Measurements from ENCODE around the gene TMEFF2.

The TMEFF2 gene

GRCh38 chr2:191981706-191982105 is 213.0 kb downstream of the TMEFF2 start:
- no peaks in the 10 kb centered on the region for H3K9me3 Mint-ChIP-seq
- no peaks in the 10 kb centered on the region for H3K4me1 Mint-ChIP-seq (ENCODE audit: low read depth)
- H3K27ac Mint-ChIP-seq: no peak overlapping the region
- H3K27me3 Mint-ChIP-seq (ENCODE audit: low read depth): peaks cover 4% of the 10 kb centered on the region
- H3K4me3 Mint-ChIP-seq: no peak overlapping the region
- no peaks in the 10 kb centered on the region for H3K36me3 Mint-ChIP-seq (ENCODE audit: low read depth)

- H3K36me3 Mint-ChIP-seq (ENCODE audit: low read depth): no peaks in the 10 kb centered on the region
- no peak overlapping the region for H3K27ac Mint-ChIP-seq
- H3K27me3 Mint-ChIP-seq (ENCODE audit: low read depth): peaks cover 4% of the 10 kb centered on the region
- H3K4me3 Mint-ChIP-seq: no peak overlapping the region
- H3K4me1 Mint-ChIP-seq (ENCODE audit: low read depth): no peaks in the 10 kb centered on the region
- no peaks in the 10 kb centered on the region for H3K9me3 Mint-ChIP-seq
Measured at GRCh38 chr2:191980483-191980882, 214.2 kb downstream of the TMEFF2 start.

- Mint-ChIP-seq H3K9me3 (no peaks in the 10 kb centered on the region), H3K27ac (no peak overlapping the region), H3K4me3 (no peak overlapping the region), H3K36me3 (ENCODE audit: low read depth) (no peaks in the 10 kb centered on the region), H3K27me3 (ENCODE audit: low read depth) (peaks cover 4% of the 10 kb centered on the region), H3K4me1 (ENCODE audit: low read depth) (no peaks in the 10 kb centered on the region)
Measured at GRCh38 chr2:191979221-191979730, 215.5 kb downstream of the TMEFF2 start.

- Mint-ChIP-seq H3K27me3 (ENCODE audit: low read depth) (peaks cover 4% of the 10 kb centered on the region), H3K36me3 (ENCODE audit: low read depth) (no peaks in the 10 kb centered on the region), H3K4me3 (no peak overlapping the region), H3K9me3 (no peaks in the 10 kb centered on the region), H3K4me1 (ENCODE audit: low read depth) (no peaks in the 10 kb centered on the region), H3K27ac (no peak overlapping the region)
Measured at GRCh38 chr2:191977754-191978153, 217.0 kb downstream of the TMEFF2 start.

GRCh38 chr2:191976436-191976835 is 218.3 kb downstream of the TMEFF2 start:
- no peaks in the 10 kb centered on the region for H3K9me3 Mint-ChIP-seq
- no peaks in the 10 kb centered on the region for H3K36me3 Mint-ChIP-seq (ENCODE audit: low read depth)
- H3K27me3 Mint-ChIP-seq (ENCODE audit: low read depth): peaks cover 4% of the 10 kb centered on the region
- H3K4me3 Mint-ChIP-seq: no peak overlapping the region
- H3K4me1 Mint-ChIP-seq (ENCODE audit: low read depth): no peaks in the 10 kb centered on the region
- no peak overlapping the region for H3K27ac Mint-ChIP-seq

GRCh38 chr2:191974676-191975075 is 220.1 kb downstream of the TMEFF2 start:
- peaks cover 4% of the 10 kb centered on the region for H3K27me3 Mint-ChIP-seq (ENCODE audit: low read depth)
- no peaks in the 10 kb centered on the region for H3K9me3 Mint-ChIP-seq
- H3K4me3 Mint-ChIP-seq: no peak overlapping the region
- H3K27ac Mint-ChIP-seq: no peak overlapping the region
- H3K36me3 Mint-ChIP-seq (ENCODE audit: low read depth): no peaks in the 10 kb centered on the region
- no peaks in the 10 kb centered on the region for H3K4me1 Mint-ChIP-seq (ENCODE audit: low read depth)

GRCh38 chr2:191970867-191971266 is 223.9 kb downstream of the TMEFF2 start:
- Mint-ChIP-seq H3K27ac (no peak overlapping the region), H3K9me3 (no peaks in the 10 kb centered on the region), H3K36me3 (ENCODE audit: low read depth) (no peaks in the 10 kb centered on the region), H3K4me3 (no peak overlapping the region), H3K27me3 (ENCODE audit: low read depth) (peaks cover 8% of the 10 kb centered on the region), H3K4me1 (ENCODE audit: low read depth) (no peaks in the 10 kb centered on the region)

GRCh38 chr2:191968120-191968519 is 226.6 kb downstream of the TMEFF2 start:
- H3K36me3 Mint-ChIP-seq (ENCODE audit: low read depth): no peaks in the 10 kb centered on the region
- H3K4me1 Mint-ChIP-seq (ENCODE audit: low read depth): no peaks in the 10 kb centered on the region
- no peak overlapping the region for H3K4me3 Mint-ChIP-seq
- H3K9me3 Mint-ChIP-seq: no peaks in the 10 kb centered on the region
- H3K27ac Mint-ChIP-seq: no peak overlapping the region
- peaks cover 4% of the 10 kb centered on the region for H3K27me3 Mint-ChIP-seq (ENCODE audit: low read depth)

- H3K27me3 Mint-ChIP-seq (ENCODE audit: low read depth): peaks cover 4% of the 10 kb centered on the region
- no peaks in the 10 kb centered on the region for H3K4me1 Mint-ChIP-seq (ENCODE audit: low read depth)
- no peak overlapping the region for H3K27ac Mint-ChIP-seq
- H3K36me3 Mint-ChIP-seq (ENCODE audit: low read depth): no peaks in the 10 kb centered on the region
- H3K4me3 Mint-ChIP-seq: no peak overlapping the region
- H3K9me3 Mint-ChIP-seq: no peaks in the 10 kb centered on the region
Measured at GRCh38 chr2:191965733-191966132, 229.0 kb downstream of the TMEFF2 start.

GRCh38 chr2:191961556-191961955 is 233.2 kb downstream of the TMEFF2 start:
- no peak overlapping the region for H3K27ac Mint-ChIP-seq
- H3K4me1 Mint-ChIP-seq (ENCODE audit: low read depth): no peaks in the 10 kb centered on the region
- H3K27me3 Mint-ChIP-seq (ENCODE audit: low read depth): peaks cover 17% of the 10 kb centered on the region
- no peaks in the 10 kb centered on the region for H3K36me3 Mint-ChIP-seq (ENCODE audit: low read depth)
- no peaks in the 10 kb centered on the region for H3K9me3 Mint-ChIP-seq
- H3K4me3 Mint-ChIP-seq: no peak overlapping the region

GRCh38 chr2:191959209-191959608 is 235.5 kb downstream of the TMEFF2 start:
- no peaks in the 10 kb centered on the region for H3K9me3 Mint-ChIP-seq
- no peaks in the 10 kb centered on the region for H3K36me3 Mint-ChIP-seq (ENCODE audit: low read depth)
- H3K27ac Mint-ChIP-seq: no peak overlapping the region
- H3K27me3 Mint-ChIP-seq (ENCODE audit: low read depth): peaks cover 13% of the 10 kb centered on the region
- H3K4me1 Mint-ChIP-seq (ENCODE audit: low read depth): no peaks in the 10 kb centered on the region
- H3K4me3 Mint-ChIP-seq: no peak overlapping the region

GRCh38 chr2:191957996-191958860 is 236.5 kb downstream of the TMEFF2 start:
- no peaks in the 10 kb centered on the region for H3K36me3 Mint-ChIP-seq (ENCODE audit: low read depth)
- H3K4me1 Mint-ChIP-seq (ENCODE audit: low read depth): no peaks in the 10 kb centered on the region
- H3K4me3 Mint-ChIP-seq: no peak overlapping the region
- H3K27me3 Mint-ChIP-seq (ENCODE audit: low read depth): peaks cover 13% of the 10 kb centered on the region
- H3K27ac Mint-ChIP-seq: no peak overlapping the region
- no peaks in the 10 kb centered on the region for H3K9me3 Mint-ChIP-seq

- H3K4me3 Mint-ChIP-seq: no peak overlapping the region
- no peaks in the 10 kb centered on the region for H3K36me3 Mint-ChIP-seq (ENCODE audit: low read depth)
- H3K9me3 Mint-ChIP-seq: no peaks in the 10 kb centered on the region
- peaks cover 14% of the 10 kb centered on the region for H3K27me3 Mint-ChIP-seq (ENCODE audit: low read depth)
- H3K27ac Mint-ChIP-seq: no peak overlapping the region
- H3K4me1 Mint-ChIP-seq (ENCODE audit: low read depth): no peaks in the 10 kb centered on the region
Measured at GRCh38 chr2:191954451-191954850, 240.3 kb downstream of the TMEFF2 start.

GRCh38 chr2:191952515-191953270 is 242.0 kb downstream of the TMEFF2 start:
- Mint-ChIP-seq H3K4me1 (ENCODE audit: low read depth) (no peaks in the 10 kb centered on the region), H3K36me3 (ENCODE audit: low read depth) (no peaks in the 10 kb centered on the region), H3K9me3 (no peaks in the 10 kb centered on the region), H3K27ac (no peak overlapping the region), H3K27me3 (ENCODE audit: low read depth) (peaks cover 7% of the 10 kb centered on the region), H3K4me3 (no peak overlapping the region)

GRCh38 chr2:191951832-191952231 is 242.9 kb downstream of the TMEFF2 start:
- peaks cover 8% of the 10 kb centered on the region for H3K27me3 Mint-ChIP-seq (ENCODE audit: low read depth)
- no peak overlapping the region for H3K4me3 Mint-ChIP-seq
- no peak overlapping the region for H3K27ac Mint-ChIP-seq

More at GRCh38 chr2:191951832-191952231, 242.9 kb downstream of the TMEFF2 start:
- H3K36me3 Mint-ChIP-seq (ENCODE audit: low read depth): no peaks in the 10 kb centered on the region
- H3K4me1 Mint-ChIP-seq (ENCODE audit: low read depth): no peaks in the 10 kb centered on the region
- H3K9me3 Mint-ChIP-seq: no peaks in the 10 kb centered on the region
